ENCODE measurements around the gene ATP23.

Gene ATP23

GRCh38 chr12:57908511-57908910 lies 32.9 kb upstream of the ATP23 start:
- DNase-seq (ENCODE audit: low spot score) = no peak
- FAIRE-seq = no peak

GRCh38 chr12:57909056-57909455 lies 32.3 kb upstream of the ATP23 start:
- no peak for DNase-seq (ENCODE audit: low spot score)

GRCh38 chr12:57909611-57910010 lies 31.8 kb upstream of the ATP23 start:
- DNase-seq (ENCODE audit: low spot score) = no peak
- no peak for FAIRE-seq

More at GRCh38 chr12:57909056-57909455, 32.3 kb upstream of the ATP23 start:
- FAIRE-seq = no peak

GRCh38 chr12:57918147-57918546 lies 23.2 kb upstream of the ATP23 start:
- no peak for FAIRE-seq
- DNase-seq (ENCODE audit: low spot score) = no peak

GRCh38 chr12:57927086-57927485 lies 14.3 kb upstream of the ATP23 start:
- DNase-seq (ENCODE audit: low spot score) = no peak
- FAIRE-seq = no peak

- no peak for DNase-seq (ENCODE audit: low spot score)
- FAIRE-seq = no peak
Measured at GRCh38 chr12:57929092-57929830, 12.1 kb upstream of the ATP23 start.

- DNase-seq (ENCODE audit: low spot score) = no peak
- no peak for FAIRE-seq
Measured at GRCh38 chr12:57934819-57935218, 6.5 kb upstream of the ATP23 start.

- FAIRE-seq (peak; percentile 22), DNase-seq (ENCODE audit: low spot score) (no peak)
Measured at GRCh38 chr12:57935331-57935730, 6.0 kb upstream of the ATP23 start.

GRCh38 chr12:57935839-57936512 lies 5.4 kb upstream of the ATP23 start:
- FAIRE-seq (peak; percentile 75), DNase-seq (ENCODE audit: low spot score) (peak; percentile 92)

GRCh38 chr12:57936513-57936883 lies 4.9 kb upstream of the ATP23 start:
- no peak for FAIRE-seq
- DNase-seq (ENCODE audit: low spot score) = no peak

- DNase-seq (ENCODE audit: low spot score) = no peak
- FAIRE-seq = no peak
Measured at GRCh38 chr12:57939291-57939690, 2.1 kb upstream of the ATP23 start.

- FAIRE-seq (no peak), DNase-seq (ENCODE audit: low spot score) (no peak)
Measured at GRCh38 chr12:57940052-57940914, 1.1 kb upstream of the ATP23 start.

GRCh38 chr12:57940915-57941164 lies 527 bp upstream of the ATP23 start:
- FAIRE-seq (no peak), DNase-seq (ENCODE audit: low spot score) (no peak)

GRCh38 chr12:57943438-57944080 lies 2.2 kb downstream of the ATP23 start:
- DNase-seq (ENCODE audit: low spot score) (no peak), FAIRE-seq (no peak)

- DNase-seq (ENCODE audit: low spot score) = no peak
- FAIRE-seq = no peak
Measured at GRCh38 chr12:57944313-57945023, 3.1 kb downstream of the ATP23 start.

GRCh38 chr12:57952766-57953165 lies 11.4 kb downstream of the ATP23 start:
- no peak for DNase-seq (ENCODE audit: low spot score)
- no peak for FAIRE-seq

GRCh38 chr12:57954768-57955167 lies 13.4 kb downstream of the ATP23 start:
- FAIRE-seq = no peak
- no peak for DNase-seq (ENCODE audit: low spot score)

- FAIRE-seq = no peak
- no peak for DNase-seq (ENCODE audit: low spot score)
Measured at GRCh38 chr12:57958061-57958657, 16.8 kb downstream of the ATP23 start.

GRCh38 chr12:57964421-57964820 lies 23.1 kb downstream of the ATP23 start:
- DNase-seq (ENCODE audit: low spot score) = no peak
- no peak for FAIRE-seq

GRCh38 chr12:57965766-57966165 lies 24.4 kb downstream of the ATP23 start:
- no peak for FAIRE-seq
- peak; percentile 17 for DNase-seq (ENCODE audit: low spot score)

- FAIRE-seq = no peak
Measured at GRCh38 chr12:57966536-57966935, 25.2 kb downstream of the ATP23 start.

More at GRCh38 chr12:57966536-57966935, 25.2 kb downstream of the ATP23 start:
- DNase-seq (ENCODE audit: low spot score) = no peak

Data from RCC 7860 (cell line).